Measurements from ENCODE around the gene CCNYL1.
"Not testable (repeated sequence)": the region's sequence is repeated elsewhere in the genome, so short reads cannot be mapped to it uniquely, and the experiment has no call there.

CCNYL1 gene

GRCh38 chr2:207743514-207743913, 32.1 kb downstream of the CCNYL1 start:
- no peak for DNase-seq

GRCh38 chr2:207744050-207744449, 32.6 kb downstream of the CCNYL1 start:
- DNase-seq: no peak

- no peak for DNase-seq
Measured at GRCh38 chr2:207744451-207744850, 33.0 kb downstream of the CCNYL1 start.

- DNase-seq: peak; percentile 32
Measured at GRCh38 chr2:207746131-207746530, 34.7 kb downstream of the CCNYL1 start.

- no peak for DNase-seq
Measured at GRCh38 chr2:207747653-207748560, 36.5 kb downstream of the CCNYL1 start.

GRCh38 chr2:207748993-207749392, 37.6 kb downstream of the CCNYL1 start:
- no peak for DNase-seq

GRCh38 chr2:207749873-207750272, 38.4 kb downstream of the CCNYL1 start:
- DNase-seq: no peak

- peak; percentile 49 for DNase-seq
Measured at GRCh38 chr2:207750345-207750744, 38.9 kb downstream of the CCNYL1 start.

- no peak for DNase-seq
Measured at GRCh38 chr2:207750876-207751275, 39.4 kb downstream of the CCNYL1 start.

- not testable (repeated sequence) for DNase-seq
Measured at GRCh38 chr2:207753688-207754087, 42.2 kb downstream of the CCNYL1 start.

GRCh38 chr2:207754498-207755383, 43.3 kb downstream of the CCNYL1 start:
- no peak for DNase-seq

GRCh38 chr2:207758025-207758424, 46.6 kb downstream of the CCNYL1 start:
- DNase-seq: no peak

- no peak for DNase-seq
Measured at GRCh38 chr2:207759890-207760289, 48.5 kb downstream of the CCNYL1 start.

GRCh38 chr2:207760453-207760852, 49.0 kb downstream of the CCNYL1 start:
- DNase-seq: no peak

- not testable (repeated sequence) for DNase-seq
Measured at GRCh38 chr2:207761426-207761825, 50.0 kb downstream of the CCNYL1 start.

- no peak for DNase-seq
Measured at GRCh38 chr2:207762146-207762545, 50.7 kb downstream of the CCNYL1 start.

GRCh38 chr2:207763303-207763917, 52.0 kb downstream of the CCNYL1 start:
- DNase-seq: no peak

- DNase-seq: no peak
Measured at GRCh38 chr2:207764096-207764630, 52.7 kb downstream of the CCNYL1 start.

GRCh38 chr2:207765547-207765946, 54.1 kb downstream of the CCNYL1 start:
- no peak for DNase-seq

- DNase-seq: no peak
Measured at GRCh38 chr2:207766041-207766551, 54.7 kb downstream of the CCNYL1 start.

- DNase-seq: peak; percentile 55
Measured at GRCh38 chr2:207766697-207767460, 55.4 kb downstream of the CCNYL1 start.

Data from NCI-H1105 (cell line).